Activated CD8-positive, alpha-beta T cell treated with anti-CD3 and anti-CD28 coated beads, Interleukin-2, amount 10 ng/mL, durations not matched to agents 7 days and 5 days (primary cell): ENCODE results near the gene SCARB1. TPM values are rescaled to one million over a fixed set of nuclear protein-coding genes. Genes with fewer than 3 reads are reported as not detected.

Experiments
- ATAC-seq: fragments of 150-1000 bp; cut with Tn5 transposase; one replicate; pipeline ENCODE4 v1.10.0; 2021; ENCODE audit warnings: moderate library complexity
- CTCF ChIA-PET: fragments of 350-600 bp; sonication (Branson Sonifier 250); formaldehyde crosslinking; loops from one replicate; lab custom pipeline; 2021; ENCODE audit warnings: antibody characterized with exemption; lab: Charles Lee
- POLR2A ChIA-PET: fragments of 350-600 bp; sonication (Branson Sonifier 250); formaldehyde crosslinking; loops from one replicate; lab custom pipeline; 2021; ENCODE audit warnings: antibody characterized with exemption; lab: Charles Lee
- DNase-seq: peaks from one replicate; pipeline ENCODE4 v3.0.0-alpha.2; 2020
- H3K27ac Mint-ChIP-seq: one replicate; pipeline ENCODE4 v1.8.0; 2021; ENCODE audit warnings: mild to moderate bottlenecking, mixed read lengths
- H3K27me3 Mint-ChIP-seq: one replicate; pipeline ENCODE4 v1.8.0; 2021; ENCODE audit warnings: low read depth, mixed read lengths
- H3K36me3 Mint-ChIP-seq: one replicate; pipeline ENCODE4 v1.8.0; 2021; ENCODE audit warnings: low read depth, mixed read lengths
- H3K4me1 Mint-ChIP-seq: one replicate; pipeline ENCODE4 v1.8.0; 2021; ENCODE audit warnings: low read depth, mixed read lengths
- H3K4me3 Mint-ChIP-seq: one replicate; pipeline ENCODE4 v1.8.0; 2021; ENCODE audit warnings: mild to moderate bottlenecking, mixed read lengths
- H3K9me3 Mint-ChIP-seq: one replicate; pipeline ENCODE4 v1.8.0; 2022; ENCODE audit warnings: mixed read lengths; ENCODE audit not compliant: insufficient read depth
- total RNA-seq, 2 experiments: library from RNA; stranded (reverse); gene quantifications; one replicate each; pipeline ENCODE4 v1.2.3, GENCODE V29; 2021

The SCARB1 gene
- total RNA-seq, 2 experiments from 2014 or later, result 12.5 to 14.6 TPM

DNA sequence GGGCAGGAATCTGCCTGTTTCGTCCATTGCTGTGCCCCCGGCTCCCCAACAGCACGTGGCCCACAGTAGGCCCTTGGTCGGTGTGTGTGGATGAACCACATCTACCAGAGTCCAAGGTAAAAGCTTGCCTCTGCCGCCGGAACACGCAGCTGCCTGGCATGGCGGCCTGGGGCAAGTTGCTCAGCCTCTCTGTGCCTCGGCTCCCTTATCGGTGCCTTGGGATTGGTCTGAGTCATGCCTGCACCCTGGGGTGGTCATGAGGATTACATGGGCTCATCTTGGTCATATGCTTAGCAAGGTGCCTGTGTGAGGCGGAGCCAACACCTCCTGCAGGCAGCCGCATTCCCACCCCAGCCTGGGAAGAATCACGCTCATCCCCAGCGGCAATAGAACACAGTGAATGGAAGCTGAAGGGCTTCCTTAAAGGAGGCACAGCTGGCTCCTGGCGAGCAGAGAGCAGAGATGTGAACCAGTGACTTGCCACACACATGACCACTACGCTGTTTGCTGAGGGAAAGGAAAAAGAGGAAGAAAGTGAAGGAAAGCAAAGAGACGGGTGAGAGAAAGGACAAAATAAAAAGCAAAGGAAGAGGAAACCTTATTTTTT lies 5.5 kb upstream of the SCARB1 start:
- Mint-ChIP-seq H3K27ac (no peak overlapping the region), H3K27me3 (peaks cover 3% of the 10 kb centered on the region), H3K36me3 (no peaks in the 10 kb centered on the region), H3K9me3 (no peaks in the 10 kb centered on the region), H3K4me3 (no peak overlapping the region), H3K4me1 (peaks cover 29% of the 10 kb centered on the region)
- CTCF ChIA-PET, result no interaction called here
- ATAC-seq, result no peak
- no peak for DNase-seq
- POLR2A ChIA-PET, result no interaction called here

DNA sequence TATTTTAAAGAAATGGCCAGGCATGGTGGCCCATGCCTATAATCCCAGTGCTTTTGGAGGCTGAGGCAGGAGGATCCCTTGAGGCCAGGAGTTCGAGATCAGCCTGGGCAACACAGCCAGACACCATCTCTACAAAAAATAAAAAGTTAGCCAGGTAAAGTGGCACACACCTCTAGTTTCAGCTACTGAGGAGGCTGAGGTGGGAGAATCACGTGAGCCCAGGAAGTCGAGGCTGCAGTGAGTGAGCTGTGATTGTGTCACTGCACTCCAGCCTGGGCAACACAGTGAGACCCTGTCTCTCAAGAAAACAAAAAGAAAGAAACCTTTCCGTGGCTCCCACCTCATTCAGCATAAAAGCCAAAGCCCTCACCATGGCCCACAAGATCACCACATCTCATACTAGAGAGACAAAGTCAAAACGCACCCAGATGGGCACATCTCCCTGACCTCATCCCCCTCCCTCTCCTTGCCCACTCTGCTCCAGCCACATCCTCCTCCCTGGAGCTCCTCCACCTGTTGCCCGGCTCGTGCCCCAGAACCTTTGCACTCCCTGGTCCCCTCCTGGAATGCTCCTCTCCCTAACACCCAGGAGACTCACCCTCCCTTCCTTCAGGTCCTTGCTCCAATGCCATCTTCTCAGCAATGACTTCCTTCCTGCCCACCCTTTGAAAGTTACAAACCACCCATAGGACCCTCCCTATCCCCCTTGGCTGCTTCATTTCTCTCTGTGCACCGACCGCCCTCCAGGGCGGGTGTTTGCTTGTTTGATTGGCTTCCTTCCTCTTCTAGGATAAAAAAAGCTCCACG lies 4.8 kb upstream of the SCARB1 start:
- H3K9me3 Mint-ChIP-seq, result no peaks in the 10 kb centered on the region
- peaks cover 3% of the 10 kb centered on the region for H3K27me3 Mint-ChIP-seq
- no peak for ATAC-seq
- peaks cover 32% of the 10 kb centered on the region for H3K4me1 Mint-ChIP-seq
- no peak for DNase-seq
- POLR2A ChIA-PET, result no interaction called here
- CTCF ChIA-PET, result no interaction called here
- H3K36me3 Mint-ChIP-seq, result no peaks in the 10 kb centered on the region
- H3K4me3 Mint-ChIP-seq, result no peak overlapping the region
- H3K27ac Mint-ChIP-seq, result no peak overlapping the region

DNA sequence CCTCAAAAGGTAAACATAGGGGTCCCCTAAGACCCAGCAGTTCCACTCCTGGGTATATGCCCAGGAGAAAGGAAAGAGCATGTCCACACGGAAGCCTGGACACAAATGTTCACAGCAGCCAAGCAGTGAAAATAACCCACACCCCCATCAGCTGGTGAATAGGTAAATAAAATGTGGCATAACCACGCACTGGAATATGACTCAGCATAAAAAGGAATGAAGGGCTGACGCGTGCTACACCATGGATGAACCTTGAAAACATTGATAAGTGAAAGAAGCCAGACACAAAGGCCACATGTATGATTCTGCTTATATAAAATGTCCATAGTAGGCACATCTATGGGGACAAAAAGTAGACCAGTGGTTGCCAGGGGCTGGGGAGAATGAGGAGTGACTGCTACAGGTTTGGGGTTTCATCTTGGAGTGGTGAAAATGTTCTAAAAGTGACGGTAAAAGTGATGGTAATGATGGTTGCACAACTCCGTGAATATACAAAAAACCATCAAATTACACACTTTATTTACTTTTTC lies 3.8 kb upstream of the SCARB1 start:
- ChIA-PET POLR2A (no interaction called here), CTCF (no interaction called here)
- H3K36me3 Mint-ChIP-seq, result no peaks in the 10 kb centered on the region
- DNase-seq, result no peak
- H3K27me3 Mint-ChIP-seq, result peaks cover 3% of the 10 kb centered on the region
- ATAC-seq, result no peak
- no peak overlapping the region for H3K27ac Mint-ChIP-seq
- H3K9me3 Mint-ChIP-seq, result no peaks in the 10 kb centered on the region
- H3K4me3 Mint-ChIP-seq, result no peak overlapping the region
- H3K4me1 Mint-ChIP-seq, result peaks cover 38% of the 10 kb centered on the region

DNA sequence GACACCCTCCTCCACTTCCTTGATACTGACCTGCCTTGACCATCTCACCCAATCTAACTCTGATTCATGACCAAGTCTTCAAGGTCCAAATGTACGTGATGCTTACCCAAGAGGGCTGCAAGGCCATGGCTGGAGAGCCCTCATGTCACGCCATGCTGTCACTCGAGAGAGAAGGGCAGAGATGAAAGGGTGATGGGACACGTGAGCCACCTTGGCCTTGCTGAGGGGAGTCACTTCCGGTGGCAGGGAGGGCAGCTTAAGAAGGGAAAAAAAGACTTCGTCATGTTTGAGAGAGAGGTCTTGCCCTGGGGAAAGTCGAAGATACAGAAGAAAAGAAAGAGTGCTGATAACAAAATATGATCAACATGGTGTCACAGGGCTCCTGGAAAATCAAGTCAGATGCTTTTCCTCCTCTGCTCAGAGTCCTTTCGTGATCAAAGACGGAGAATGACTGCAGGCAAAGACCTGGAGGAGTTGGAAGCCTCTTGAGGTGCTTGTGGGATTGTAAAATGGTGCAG lies 3.3 kb upstream of the SCARB1 start:
- POLR2A ChIA-PET, result no interaction called here
- no peak overlapping the region for H3K27ac Mint-ChIP-seq
- DNase-seq (no peak), ATAC-seq (no peak)
- H3K9me3 Mint-ChIP-seq, result no peaks in the 10 kb centered on the region
- no peaks in the 10 kb centered on the region for H3K36me3 Mint-ChIP-seq
- H3K4me3 Mint-ChIP-seq, result no peak overlapping the region
- CTCF ChIA-PET, result no interaction called here
- peaks cover 43% of the 10 kb centered on the region for H3K4me1 Mint-ChIP-seq
- H3K27me3 Mint-ChIP-seq, result peaks cover 3% of the 10 kb centered on the region

DNA sequence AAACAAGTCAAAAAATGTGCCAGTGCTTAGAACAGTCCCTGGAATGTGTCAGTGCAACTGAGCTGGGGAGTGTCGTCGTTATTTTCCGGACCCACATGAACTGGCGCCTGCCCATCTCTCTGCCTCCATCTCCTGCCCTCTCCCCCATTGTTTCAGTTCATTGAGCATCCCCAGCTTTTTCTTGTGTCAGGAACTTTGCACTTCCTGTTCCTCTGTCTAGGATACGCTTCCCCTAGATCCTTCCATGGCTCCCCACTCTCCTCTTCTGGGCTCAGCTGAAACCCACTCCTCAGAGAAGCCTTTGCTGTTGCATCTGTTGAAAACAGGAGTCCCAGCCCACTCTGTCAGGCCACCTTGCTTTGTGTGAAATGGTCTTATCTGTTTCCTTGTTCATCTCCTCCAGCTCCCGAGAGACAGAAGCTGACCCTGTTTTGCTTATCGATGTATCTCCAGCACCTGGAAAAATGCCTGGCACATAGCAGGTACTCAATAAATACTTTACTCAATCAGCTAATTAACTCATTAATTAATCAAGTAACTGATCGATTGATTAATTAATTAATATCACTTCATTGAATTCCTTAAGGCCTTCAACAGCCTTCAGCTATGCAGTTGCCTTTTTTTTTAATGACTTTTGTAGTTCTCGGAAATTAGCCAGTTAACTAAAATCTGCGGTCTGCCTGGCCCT lies 2.7 kb upstream of the SCARB1 start:
- DNase-seq, result no peak
- Mint-ChIP-seq H3K9me3 (no peaks in the 10 kb centered on the region), H3K27me3 (peaks cover 3% of the 10 kb centered on the region), H3K4me3 (no peak overlapping the region), H3K4me1 (peaks cover 49% of the 10 kb centered on the region), H3K27ac (no peak overlapping the region), H3K36me3 (no peaks in the 10 kb centered on the region)
- ATAC-seq, result no peak
- POLR2A ChIA-PET, result no interaction called here
- CTCF ChIA-PET, result no interaction called here

DNA sequence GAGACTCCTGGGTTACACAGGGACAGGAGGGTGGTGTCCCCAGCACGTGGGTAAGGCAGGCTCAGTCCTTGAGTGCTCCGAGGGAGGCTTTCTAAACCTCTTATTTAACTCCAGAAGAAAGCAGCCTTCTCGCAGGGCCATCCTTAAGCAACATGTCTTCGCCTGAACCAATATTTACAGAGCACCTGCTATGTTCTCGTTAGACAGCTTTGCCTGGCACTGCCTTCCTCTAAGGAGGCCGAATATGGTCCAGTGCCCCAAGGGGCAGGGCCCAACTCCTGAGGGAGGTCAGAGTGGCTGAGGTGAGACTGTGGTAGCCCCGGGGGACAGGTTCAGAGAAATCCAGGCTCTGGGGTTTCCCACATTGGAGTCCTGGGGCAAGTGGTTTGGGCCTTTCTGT lies 2.1 kb upstream of the SCARB1 start:
- ChIA-PET CTCF (no interaction called here), POLR2A (no interaction called here)
- H3K9me3 Mint-ChIP-seq, result no peaks in the 10 kb centered on the region
- H3K4me3 Mint-ChIP-seq, result no peak overlapping the region
- peaks cover 3% of the 10 kb centered on the region for H3K27me3 Mint-ChIP-seq
- ATAC-seq (no peak), DNase-seq (no peak)
- no peak overlapping the region for H3K27ac Mint-ChIP-seq
- H3K4me1 Mint-ChIP-seq, result peaks cover 49% of the 10 kb centered on the region
- H3K36me3 Mint-ChIP-seq, result no peaks in the 10 kb centered on the region

DNA sequence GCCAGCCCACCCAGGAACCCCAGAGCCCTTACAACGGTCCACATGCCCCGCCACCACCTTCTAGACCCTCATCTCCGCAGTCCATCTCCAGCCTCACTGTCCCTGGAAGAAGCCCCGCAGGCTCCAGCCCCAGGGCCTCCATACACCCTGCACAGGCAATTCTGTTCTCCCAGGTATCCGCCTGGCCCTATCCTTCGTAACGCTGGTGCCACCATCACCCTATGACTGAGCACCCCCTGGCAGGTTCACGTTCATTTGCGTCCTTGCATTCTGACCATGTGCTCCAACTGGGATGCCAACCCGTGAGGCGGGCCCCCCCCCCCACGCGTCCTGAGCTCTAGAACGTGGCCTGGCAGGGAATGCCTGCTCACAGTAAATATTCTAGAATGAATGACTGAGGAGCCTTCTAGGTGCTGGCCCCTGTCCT lies 675 bp upstream of the SCARB1 start:
- ChIA-PET POLR2A (interaction anchor here (1.0 kb wide), 1 partner anchor 50 kb away, joined by 3 read pairs; the partner anchor contains the start of gene UBC), CTCF (no interaction called here)
- no peak for ATAC-seq
- H3K27me3 Mint-ChIP-seq, result peaks cover 2% of the 10 kb centered on the region
- no peaks in the 10 kb centered on the region for H3K36me3 Mint-ChIP-seq
- DNase-seq, result no peak
- H3K9me3 Mint-ChIP-seq, result no peaks in the 10 kb centered on the region
- H3K27ac Mint-ChIP-seq, result peak overlapping the region; percentile 93
- peaks cover 48% of the 10 kb centered on the region for H3K4me1 Mint-ChIP-seq
- peak overlapping the region; percentile 62 for H3K4me3 Mint-ChIP-seq

DNA sequence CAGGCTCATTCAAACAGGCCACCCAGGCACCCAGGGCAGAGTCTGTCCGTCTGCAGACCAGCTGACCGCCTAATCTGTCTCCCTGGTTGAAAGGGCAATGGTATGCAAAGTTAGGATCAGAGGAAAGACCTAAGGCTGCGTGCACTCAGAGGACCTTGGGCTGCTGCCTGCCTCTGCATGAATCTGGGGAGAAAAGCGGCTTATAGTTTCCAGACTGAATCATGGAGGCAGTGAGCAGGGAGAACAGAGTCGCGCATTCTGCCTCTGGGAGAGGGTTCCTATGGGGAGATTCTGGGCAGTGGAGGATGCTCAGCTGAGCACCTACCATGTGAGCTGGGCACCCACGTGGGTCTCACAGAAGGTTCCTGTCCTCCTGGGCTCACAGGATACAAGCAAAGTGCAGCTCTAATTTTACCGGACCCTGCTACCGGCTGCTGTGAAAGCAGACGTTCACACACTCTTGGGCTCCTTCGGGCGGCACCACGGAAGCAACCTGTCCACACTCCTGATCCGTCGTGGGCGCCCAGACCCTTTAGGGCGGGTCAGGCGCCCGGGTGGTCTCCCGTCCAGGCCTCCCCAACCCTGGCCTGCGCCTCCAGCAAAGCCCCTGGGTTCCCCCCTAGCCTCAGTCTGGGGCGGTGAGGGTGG lies 772 bp downstream of the SCARB1 start:
- Mint-ChIP-seq H3K27ac (peak overlapping the region; percentile 58), H3K27me3 (no peaks in the 10 kb centered on the region), H3K4me3 (peak overlapping the region; percentile 76), H3K4me1 (peaks cover 36% of the 10 kb centered on the region), H3K9me3 (no peaks in the 10 kb centered on the region), H3K36me3 (no peaks in the 10 kb centered on the region)
- ChIA-PET POLR2A (interaction anchor here (0.9 to 1.2 kb wide), 2 partner anchors 67 to 88 kb away, joined by 3 read pairs; no protein-coding TSS in a partner anchor), CTCF (interaction anchor here (1.9 kb wide), 1 partner anchor 44 kb away, joined by 7 read pairs; no protein-coding TSS in a partner anchor)
- ATAC-seq, result peak; percentile 9
- peak; percentile 38 for DNase-seq

DNA sequence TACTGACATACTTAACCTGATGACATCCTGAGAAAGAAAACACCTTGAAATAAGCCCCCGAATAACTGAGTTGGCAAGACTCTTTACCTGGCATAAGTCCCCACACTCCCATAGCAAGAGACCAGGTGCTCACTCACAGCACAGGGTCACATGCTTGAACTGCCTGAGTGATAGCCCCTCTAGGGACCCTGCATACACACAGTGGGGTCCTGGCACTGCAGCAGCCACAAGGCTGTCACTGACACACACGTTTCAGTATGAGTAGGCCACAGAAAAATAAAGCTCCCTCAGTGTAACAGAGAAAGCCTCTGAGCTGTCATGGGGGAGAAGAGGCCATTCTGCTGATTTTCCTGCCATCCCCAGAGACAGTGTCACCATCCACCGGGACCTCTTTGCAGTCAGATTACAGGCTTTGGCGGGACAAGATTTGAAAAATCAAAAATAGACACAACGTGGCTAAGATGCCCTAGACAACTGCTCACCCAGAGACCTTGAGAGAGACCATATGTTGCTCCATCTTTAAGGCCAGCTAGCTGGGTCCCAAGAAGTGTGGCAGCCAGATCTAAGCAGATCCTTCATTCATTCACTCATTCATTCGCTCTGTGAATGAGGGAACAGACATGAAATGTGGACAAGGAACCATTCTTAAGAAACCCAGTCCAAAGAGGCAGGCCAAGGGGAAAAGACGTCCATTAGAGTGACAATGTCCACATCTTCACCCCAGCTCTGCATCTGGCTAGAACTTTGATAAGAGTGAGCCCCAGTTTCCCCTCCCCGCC lies 1.6 kb downstream of the SCARB1 start:
- CTCF ChIA-PET, result interaction anchor here (1.9 kb wide), 1 partner anchor 44 kb away, joined by 7 read pairs; no protein-coding TSS in a partner anchor
- H3K36me3 Mint-ChIP-seq, result no peaks in the 10 kb centered on the region
- peaks cover 33% of the 10 kb centered on the region for H3K4me1 Mint-ChIP-seq
- DNase-seq (no peak), ATAC-seq (no peak)
- peak overlapping the region; percentile 76 for H3K4me3 Mint-ChIP-seq
- H3K27ac Mint-ChIP-seq, result no peak overlapping the region
- H3K27me3 Mint-ChIP-seq, result no peaks in the 10 kb centered on the region
- POLR2A ChIA-PET, result interaction anchor here (0.9 to 1.2 kb wide), 2 partner anchors 66 to 88 kb away, joined by 3 read pairs; no protein-coding TSS in a partner anchor
- no peaks in the 10 kb centered on the region for H3K9me3 Mint-ChIP-seq

DNA sequence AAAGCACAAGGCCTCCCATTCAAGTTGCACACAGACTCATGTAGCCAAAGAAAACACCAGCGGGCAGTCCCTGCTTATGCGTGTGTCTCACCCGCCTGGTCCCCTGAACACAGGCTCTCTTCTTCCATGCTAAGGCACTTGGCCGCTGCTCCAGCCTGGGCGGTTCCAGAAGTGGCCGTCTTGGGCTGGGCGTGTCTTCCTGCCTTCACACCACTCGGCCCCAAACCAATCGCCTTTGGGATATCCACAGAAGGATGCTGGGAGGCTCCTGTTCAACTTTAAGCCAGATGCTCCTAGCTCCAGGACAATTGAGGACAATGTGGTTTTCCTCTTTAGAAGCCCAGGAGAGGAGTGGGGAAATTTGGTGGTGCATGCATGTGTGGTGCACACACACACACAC lies 2.2 kb downstream of the SCARB1 start:
- Mint-ChIP-seq H3K27ac (no peak overlapping the region), H3K4me1 (peaks cover 29% of the 10 kb centered on the region), H3K4me3 (no peak overlapping the region), H3K36me3 (no peaks in the 10 kb centered on the region), H3K9me3 (no peaks in the 10 kb centered on the region), H3K27me3 (no peaks in the 10 kb centered on the region)
- ATAC-seq (no peak), DNase-seq (no peak)
- ChIA-PET POLR2A (no interaction called here), CTCF (interaction anchor here (1.7 to 1.9 kb wide), 2 partner anchors 45 kb away, joined by 4 to 7 read pairs; no protein-coding TSS in a partner anchor)
